GM10248 (cell line): ENCODE measurements around the gene PPP2R5D.

Source experiments
- CTCF ChIA-PET: fragments of 300-600 bp; sonication (Branson Sonifier 250); formaldehyde crosslinking; extraction: SDS; loops from one replicate; lab custom pipeline; 2021; ENCODE audit warnings: antibody characterized with exemption; lab: Yijun Ruan, JAX
- POLR2A ChIA-PET: fragments of 350-650 bp; sonication (Branson Sonifier 250); formaldehyde crosslinking; extraction: SDS; loops from one replicate; lab custom pipeline; 2020; ENCODE audit warnings: antibody characterized with exemption; lab: Yijun Ruan, JAX
- DNase-seq: peaks from one replicate; pipeline ENCODE4 v3.0.0; 2012; ENCODE audit errors: extremely low spot score
- CTCF ChIP-seq: IDR thresholded peaks from 2 replicates; pipeline ENCODE4 v1.5.1; 2012; ENCODE audit warnings: mild to moderate bottlenecking, low read depth; ENCODE audit errors: extremely low read depth, missing control alignments, control extremely low read depth

The PPP2R5D gene

DNA sequence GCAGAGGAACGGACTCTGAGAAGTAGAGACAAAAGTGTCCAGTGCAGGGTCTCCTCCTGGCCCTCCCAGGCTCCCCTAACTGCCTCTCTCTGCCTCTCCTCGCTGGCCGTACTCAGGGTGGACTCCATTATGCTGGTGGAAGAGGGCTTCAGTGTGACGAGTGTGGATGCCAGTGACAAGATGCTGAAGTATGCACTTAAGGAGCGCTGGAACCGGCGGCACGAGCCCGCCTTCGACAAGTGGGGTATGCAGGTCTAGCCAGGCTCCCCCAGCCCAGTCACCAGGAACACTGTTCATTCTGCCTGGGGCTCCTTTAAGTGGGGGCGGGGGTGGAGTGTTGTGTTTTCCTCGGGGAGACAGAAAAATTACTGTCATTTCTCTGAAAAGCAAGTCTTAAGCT, 22.3 kb upstream of the PPP2R5D start:
- no peak for DNase-seq
- TF ChIP-seq CTCF, result no peak
- ChIA-PET CTCF (interaction anchor here (1.6 to 3.6 kb wide), 2 partner anchors 11 to 13 kb away, joined by 4 to 14 read pairs; no protein-coding TSS in a partner anchor), POLR2A (no interaction called here)

- TF ChIP-seq CTCF, result no peak
- DNase-seq, result no peak
- ChIA-PET POLR2A (no interaction called here), CTCF (interaction anchor here (1.6 to 3.6 kb wide), 2 partner anchors 10 to 13 kb away, joined by 4 to 14 read pairs; no protein-coding TSS in a partner anchor)
These were observed 21.7 kb upstream of the PPP2R5D start for GRCh38 chr6:42962502-42963178.

- ChIA-PET CTCF (interaction anchor here (1.6 to 3.6 kb wide), 2 partner anchors 10 to 12 kb away, joined by 4 to 14 read pairs; no protein-coding TSS in a partner anchor), POLR2A (no interaction called here)
- no peak for TF ChIP-seq CTCF
- DNase-seq, result no peak
These were observed 21.1 kb upstream of the PPP2R5D start for GRCh38 chr6:42963179-42963854.

DNA sequence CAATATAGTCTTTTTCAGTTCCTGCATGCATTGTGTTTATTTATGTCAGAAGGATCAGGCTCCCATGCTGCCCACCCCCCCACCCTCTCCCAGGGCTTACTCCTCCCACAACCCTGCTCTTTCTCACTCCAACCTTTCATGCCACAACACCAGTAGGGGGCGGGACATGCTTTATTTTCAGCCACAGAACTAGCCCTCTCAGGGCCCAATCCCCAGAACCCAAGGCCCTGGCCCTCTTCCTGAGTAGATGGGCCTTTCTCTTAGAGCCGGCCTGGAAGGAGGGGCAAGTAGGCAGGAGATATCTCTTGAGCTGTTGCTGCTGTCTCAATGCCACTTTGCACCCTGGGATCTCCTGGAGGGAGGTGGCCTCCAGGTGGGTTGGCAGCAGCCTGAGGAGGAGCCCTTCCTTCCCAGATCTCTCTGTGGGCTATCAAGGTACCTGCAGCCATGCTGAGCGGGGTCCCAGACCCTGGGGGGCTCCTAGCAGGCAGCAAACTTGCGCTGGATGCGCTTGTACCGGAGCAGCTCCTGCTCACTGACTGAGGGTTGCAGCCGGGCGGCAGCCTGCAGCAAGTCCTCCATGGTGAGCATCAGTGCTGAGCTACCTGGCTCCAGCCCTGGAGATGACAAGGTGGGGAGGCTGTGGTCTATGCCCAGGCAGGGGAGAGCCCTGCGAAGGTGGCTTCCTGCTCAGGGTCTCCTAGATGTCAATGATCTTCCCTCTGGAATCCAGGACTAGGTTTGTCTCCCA, 20.3 kb upstream of the PPP2R5D start:
- ChIA-PET POLR2A (interaction anchor here (0.5 kb wide), 1 partner anchor 17 kb away, joined by 3 read pairs; no protein-coding TSS in a partner anchor), CTCF (interaction anchor here (1.1 to 3.6 kb wide), 4 partner anchors 9 to 211 kb away, joined by 3 to 14 read pairs (median 4); no protein-coding TSS in a partner anchor)
- DNase-seq, result no peak
- peak; percentile 47 for TF ChIP-seq CTCF

GRCh38 chr6:42966571-42966970, 17.8 kb upstream of the PPP2R5D start:
- no peak for DNase-seq
- ChIA-PET POLR2A (no interaction called here), CTCF (interaction anchor here (1.1 to 2.0 kb wide), 3 partner anchors 12 to 177 kb away, joined by 3 to 4 read pairs (median 4); partner anchors contain the start of gene PEX6)
- TF ChIP-seq CTCF, result no peak

GRCh38 chr6:42967228-42967627, 17.1 kb upstream of the PPP2R5D start:
- no peak for DNase-seq
- CTCF ChIA-PET, result interaction anchor here (2.0 kb wide), 1 partner anchor 12 kb away, joined by 4 read pairs; the partner anchor contains the start of gene PEX6
- TF ChIP-seq CTCF, result no peak
- POLR2A ChIA-PET, result no interaction called here
